Stimulated activated CD4-positive, alpha-beta T cell treated with anti-CD3 and anti-CD28 coated beads, Interleukin-4, amount 100 ng/mL, for 24 hours (primary cell): ENCODE results near the gene ORAI3.

ENCODE experiments used
- DNase-seq: peaks from one replicate; pipeline ENCODE4 v3.0.0-alpha.2; 2020

ORAI3 gene

DNA sequence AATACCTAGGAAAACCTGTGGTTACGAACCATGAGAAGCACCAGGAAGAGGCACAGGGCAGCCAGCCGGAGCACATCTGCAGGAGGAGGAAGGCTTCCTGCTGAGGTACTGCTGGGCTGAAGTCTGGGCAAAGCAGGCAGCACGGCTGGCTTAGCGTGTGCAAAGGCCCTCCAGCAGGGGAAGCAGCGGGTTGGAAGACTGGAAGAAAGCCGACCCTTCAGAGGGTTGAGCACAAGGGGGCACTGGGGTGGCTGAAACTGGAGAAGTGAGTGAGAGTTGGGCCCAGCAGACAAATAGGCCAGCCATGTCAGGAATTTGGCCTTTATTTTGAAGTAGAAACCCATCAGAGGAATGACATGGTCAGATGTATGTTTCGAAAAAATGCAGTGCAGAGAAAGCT lies 24.0 kb downstream of the ORAI3 start:
- DNase-seq = no peak

DNA sequence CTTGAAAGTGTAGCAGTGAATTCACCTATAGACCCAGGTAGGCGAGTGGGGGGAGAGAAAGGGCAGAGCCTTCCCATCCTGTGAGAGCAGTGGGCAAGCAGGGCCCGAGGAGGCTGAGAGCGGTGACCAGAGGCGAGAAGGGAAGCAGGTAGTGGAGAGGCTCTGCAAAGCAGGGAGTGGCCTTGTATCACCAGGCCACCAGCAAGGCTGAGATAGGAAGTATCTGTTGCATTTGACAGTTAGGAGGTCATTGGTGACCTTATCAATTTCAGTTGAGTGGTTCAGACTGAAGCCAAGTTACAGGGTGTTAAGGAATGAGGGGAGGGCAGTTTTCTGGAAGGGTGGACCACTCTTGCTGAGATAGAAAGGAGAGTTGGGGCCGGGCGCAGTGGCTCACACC lies 25.5 kb downstream of the ORAI3 start:
- DNase-seq = no peak

DNA sequence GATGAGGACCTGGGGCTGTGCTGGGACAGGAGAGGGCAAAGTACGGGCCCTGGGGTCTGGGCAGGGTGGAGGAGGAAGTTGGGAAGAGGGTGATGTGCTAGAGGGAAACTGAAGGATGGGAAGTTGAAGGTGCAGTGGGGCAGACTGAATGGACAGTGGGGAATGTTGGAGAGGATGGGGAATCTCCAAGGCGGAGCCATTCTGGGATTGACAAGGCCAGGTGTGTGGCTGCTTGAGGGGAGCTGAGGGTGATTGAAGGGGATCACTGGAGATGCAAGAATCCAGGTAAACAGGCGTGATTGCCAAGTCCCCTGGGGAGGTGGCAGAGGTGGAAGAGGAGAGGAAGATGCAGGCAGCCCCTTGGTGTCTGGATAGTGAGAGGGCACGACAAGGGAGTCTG lies 27.6 kb downstream of the ORAI3 start:
- no peak for DNase-seq

DNA sequence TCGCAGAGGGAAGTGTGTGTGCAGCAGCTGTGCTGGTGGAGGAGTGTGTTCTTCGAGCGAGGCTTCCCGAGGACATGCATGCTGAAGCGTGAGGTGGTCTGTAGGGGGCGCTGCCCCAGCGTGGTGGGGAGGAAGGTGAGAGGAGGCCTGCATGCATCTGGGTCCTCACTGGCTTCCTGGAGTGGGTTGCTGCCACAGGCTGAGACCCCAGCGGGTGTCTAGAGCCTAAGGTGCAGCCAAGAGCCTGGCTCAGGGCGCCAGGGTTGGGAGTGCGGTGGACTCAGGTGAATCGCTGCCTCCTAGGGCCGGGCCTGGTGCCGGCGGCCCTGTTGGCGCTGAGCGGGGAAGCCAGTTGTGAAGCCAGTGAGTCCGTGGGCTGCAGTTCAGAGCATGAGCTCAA lies 28.6 kb downstream of the ORAI3 start:
- DNase-seq = no peak

DNA sequence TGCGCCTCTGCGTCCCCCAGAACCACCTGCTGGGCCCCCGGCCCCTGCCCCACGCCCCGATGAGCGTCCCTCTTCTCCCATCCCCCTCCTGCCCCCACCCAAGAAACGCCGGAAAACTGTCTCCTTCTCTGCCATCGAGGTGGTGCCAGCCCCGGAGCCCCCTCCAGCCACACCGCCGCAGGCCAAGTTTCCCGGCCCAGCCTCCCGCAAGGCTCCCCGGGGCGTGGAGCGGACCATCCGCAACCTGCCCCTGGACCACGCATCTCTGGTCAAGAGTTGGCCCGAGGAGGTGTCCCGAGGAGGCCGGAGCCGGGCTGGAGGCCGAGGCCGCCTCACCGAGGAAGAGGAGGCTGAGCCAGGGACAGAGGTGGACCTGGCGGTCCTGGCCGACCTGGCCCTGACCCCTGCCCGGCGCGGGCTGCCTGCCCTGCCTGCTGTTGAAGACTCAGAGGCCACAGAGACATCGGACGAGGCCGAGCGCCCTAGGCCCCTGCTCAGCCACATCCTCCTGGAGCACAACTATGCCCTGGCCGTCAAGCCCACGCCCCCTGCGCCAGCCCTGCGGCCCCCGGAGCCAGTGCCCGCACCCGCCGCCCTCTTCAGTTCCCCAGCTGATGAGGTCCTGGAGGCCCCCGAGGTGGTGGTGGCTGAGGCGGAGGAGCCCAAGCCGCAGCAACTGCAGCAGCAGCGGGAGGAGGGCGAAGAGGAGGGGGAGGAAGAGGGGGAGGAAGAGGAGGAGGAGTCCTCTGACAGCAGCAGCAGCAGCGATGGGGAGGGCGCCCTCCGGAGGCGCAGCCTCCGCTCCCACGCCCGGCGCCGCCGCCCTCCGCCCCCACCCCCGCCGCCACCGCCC lies 30.5 kb downstream of the ORAI3 start:
- no peak for DNase-seq

DNA sequence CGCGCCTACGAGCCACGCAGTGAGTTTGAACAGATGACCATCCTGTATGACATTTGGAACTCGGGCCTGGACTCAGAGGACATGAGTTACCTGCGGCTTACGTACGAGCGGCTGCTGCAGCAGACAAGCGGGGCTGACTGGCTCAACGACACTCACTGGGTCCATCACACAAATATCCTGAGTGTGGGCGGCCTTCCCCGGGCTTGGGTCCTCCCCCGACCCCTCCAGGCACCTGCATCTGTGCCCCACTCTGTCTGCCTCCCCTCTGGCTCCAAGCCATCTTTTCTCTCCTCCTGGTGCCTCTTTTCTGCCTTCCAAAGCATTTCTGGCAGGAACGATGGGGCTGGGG lies 31.1 kb downstream of the ORAI3 start:
- DNase-seq = no peak

DNA sequence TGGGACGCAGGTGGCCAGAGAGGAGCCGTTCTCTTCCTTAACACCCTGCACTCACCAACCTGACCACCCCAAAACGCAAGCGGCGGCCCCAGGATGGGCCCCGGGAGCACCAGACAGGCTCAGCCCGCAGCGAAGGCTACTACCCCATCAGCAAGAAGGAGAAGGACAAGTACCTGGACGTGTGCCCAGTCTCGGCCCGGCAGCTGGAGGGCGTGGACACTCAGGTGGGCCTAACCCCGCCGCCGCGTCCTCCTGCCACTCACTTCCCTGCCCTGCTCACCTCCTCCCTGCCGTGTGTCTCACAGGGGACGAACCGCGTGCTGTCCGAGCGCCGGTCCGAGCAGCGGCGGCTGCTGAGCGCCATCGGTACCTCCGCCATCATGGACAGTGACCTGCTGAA lies 31.6 kb downstream of the ORAI3 start:
- DNase-seq = no peak

DNA sequence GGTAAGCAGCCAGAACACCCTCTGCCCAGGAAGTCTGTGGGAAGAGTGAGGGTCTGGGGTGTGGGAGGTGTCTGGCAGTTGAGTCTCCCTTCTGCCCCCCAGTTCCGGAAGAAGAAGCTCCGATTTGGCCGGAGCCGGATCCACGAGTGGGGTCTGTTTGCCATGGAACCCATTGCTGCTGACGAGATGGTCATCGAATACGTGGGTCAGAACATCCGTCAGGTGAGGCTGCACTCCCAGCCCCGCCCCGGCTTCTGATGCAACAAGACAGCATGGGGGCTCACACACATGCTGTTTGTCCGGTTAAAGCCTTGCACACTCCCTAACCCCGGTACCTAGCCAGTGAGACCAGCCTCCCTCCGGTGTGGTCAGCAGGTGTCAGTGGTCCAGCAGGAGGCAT lies 32.1 kb downstream of the ORAI3 start:
- DNase-seq = no peak

DNA sequence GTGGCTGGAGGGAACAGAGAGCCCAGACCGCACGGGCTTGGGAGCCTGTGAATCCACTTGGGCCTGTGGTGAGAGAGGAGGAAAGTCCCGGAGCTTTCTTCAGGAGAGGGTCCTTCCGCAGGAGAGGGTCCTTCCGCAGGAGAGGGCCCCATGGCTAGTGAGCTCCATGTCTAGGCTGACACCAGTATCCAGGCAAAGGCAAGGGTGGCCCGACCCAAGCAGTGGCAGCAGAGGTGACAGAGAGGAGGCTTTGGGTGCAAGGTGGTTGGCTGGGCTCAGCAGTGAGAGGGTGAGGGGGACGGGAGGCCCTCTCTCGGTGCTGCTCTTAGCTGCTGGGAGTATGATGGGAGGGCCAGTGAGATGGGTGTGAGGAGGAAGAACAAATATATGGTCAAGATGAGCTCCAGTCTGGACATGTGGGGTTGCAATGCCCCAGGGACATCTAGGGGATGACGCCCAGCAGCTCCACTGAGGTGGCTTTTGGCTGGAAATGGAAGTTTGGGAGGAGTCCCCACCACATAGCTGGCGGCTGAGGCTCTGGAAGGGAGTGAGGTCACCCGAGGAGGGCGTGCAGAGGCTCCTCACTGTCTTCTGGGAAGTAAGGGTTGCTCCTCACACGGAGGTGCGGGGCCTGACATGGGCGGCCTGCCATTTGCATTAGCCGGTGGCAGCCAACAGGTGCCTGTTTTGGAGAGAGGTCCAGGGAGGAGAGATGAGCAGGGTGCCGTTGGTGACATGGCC lies 33.9 kb downstream of the ORAI3 start:
- no peak for DNase-seq

DNA sequence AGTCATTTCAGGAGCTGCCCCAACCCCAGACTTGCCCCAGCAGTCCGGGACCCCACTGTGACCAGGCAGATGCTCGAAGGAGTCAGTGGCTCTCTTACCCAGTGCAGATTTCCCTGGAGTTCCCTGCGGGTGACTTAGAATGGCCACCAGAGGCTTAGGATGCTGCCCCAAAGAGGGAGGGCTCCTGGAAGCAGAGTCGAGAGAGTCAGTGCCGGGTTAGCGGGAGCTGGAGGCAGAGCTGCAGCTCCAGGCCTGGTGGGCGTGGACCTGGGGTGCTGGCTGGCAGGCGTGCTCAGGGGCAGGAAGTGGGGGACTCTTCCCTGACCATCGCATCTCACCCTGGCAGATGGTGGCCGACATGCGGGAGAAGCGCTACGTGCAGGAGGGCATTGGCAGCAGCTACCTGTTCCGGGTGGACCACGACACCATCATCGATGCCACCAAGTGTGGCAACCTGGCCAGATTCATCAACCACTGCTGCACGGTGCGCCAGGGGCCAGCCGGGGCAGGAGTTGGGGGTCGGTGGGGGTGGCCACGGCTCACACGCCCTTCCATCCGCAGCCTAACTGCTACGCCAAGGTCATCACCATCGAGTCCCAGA lies 34.5 kb downstream of the ORAI3 start:
- no peak for DNase-seq

DNA sequence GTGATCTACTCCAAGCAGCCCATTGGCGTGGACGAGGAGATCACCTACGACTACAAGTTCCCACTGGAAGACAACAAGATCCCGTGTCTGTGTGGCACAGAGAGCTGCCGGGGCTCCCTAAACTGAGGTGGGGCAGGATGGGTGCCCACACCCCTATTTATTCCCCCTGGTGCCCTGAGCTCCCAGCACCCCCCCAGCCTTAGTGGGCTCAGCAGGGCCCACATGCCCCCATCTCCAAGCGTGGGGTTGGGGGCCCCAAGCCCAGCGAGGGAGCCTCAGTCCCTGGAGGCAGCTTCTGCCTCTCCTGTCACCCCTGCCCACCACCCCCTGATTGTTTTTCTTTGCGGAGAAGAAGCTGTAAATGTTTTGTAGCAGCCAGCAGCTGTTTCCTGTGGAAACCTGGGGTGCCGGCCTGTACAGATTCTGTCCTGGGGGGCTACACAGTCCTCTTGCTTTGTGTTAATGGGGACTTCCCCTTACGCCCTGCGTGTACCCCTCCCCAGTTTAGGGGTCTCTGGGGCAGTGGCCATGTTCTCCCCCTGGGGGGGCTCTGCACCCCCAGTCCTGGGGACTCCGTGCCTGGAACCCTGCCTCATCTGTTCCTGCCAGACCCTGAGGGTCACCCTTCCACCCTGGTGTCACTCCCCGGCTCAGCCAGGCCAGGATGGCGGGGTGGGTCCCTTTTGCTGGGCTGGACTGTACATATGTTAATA lies 35.2 kb downstream of the ORAI3 start:
- no peak for DNase-seq

DNA sequence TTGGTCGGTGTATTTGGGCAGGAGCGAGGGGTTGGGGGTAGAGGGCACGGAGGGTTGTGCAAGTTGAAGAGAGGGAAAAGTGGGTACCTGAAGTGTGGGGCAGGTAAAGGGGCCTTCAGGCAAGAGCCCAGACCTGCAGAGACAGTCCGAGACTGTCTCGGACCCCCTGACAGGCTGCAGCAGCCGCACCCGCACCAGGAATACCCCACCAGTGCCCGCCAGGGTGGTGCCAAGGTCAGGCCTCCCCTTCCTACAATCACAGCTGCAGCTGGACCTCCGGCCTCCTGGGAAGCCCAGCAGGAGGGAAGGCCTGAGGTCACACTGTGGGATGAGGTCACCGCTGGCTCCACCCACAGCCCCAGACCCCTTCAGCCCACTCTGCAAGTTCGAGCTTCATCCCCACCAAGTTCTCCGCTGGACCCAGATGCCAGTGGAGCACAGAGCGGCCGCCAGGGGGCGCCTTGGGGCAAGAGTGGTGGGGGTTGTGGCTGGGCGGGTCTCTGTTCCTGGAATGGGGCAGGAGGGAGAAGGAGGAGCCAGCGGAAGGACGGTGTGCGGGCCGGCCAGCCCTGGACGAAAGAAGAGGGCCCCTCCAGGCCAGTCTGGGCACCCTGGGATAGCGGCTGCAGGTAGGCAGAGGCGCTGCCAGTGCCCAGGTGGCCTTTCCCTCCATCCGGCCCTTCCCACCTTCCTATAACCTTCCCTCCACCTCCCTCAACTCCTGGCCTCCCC lies 36.0 kb downstream of the ORAI3 start, which contains the start of gene HSD3B7:
Gene HSD3B7 (plus strand): TSS at position 539 of the 732 bp plus-strand sequence. CDS start 452 bp downstream, outside the sequence.
- DNase-seq = peak; percentile 84

DNA sequence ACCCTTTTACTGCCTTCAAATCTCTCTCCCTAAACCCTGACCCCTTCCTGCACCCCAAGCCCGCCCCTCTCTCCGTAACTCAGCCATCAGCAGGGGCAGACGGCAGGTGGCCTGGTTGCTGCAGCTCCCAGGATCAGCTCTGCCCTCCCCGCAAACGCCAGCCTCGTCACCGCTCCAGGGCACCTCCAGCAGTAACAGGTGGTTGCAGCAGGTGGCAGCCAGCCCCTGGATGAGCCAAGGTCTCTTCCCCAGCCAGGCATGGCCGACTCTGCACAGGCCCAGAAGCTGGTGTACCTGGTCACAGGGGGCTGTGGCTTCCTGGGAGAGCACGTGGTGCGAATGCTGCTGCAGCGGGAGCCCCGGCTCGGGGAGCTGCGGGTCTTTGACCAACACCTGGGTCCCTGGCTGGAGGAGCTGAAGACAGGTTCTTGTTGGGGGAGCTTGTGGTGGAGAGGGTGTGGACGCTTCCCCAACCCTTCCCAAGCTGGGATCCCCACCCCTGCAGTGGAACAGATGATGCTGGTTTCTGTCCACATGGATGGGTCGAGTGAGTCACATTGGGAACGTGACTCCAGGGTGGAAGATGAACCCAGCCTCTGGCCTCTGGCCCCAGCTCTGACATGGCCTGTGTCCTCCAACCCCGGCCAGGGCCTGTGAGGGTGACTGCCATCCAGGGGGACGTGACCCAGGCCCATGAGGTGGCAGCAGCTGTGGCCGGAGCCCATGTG lies 36.7 kb downstream of the ORAI3 start:
- no peak for DNase-seq

DNA sequence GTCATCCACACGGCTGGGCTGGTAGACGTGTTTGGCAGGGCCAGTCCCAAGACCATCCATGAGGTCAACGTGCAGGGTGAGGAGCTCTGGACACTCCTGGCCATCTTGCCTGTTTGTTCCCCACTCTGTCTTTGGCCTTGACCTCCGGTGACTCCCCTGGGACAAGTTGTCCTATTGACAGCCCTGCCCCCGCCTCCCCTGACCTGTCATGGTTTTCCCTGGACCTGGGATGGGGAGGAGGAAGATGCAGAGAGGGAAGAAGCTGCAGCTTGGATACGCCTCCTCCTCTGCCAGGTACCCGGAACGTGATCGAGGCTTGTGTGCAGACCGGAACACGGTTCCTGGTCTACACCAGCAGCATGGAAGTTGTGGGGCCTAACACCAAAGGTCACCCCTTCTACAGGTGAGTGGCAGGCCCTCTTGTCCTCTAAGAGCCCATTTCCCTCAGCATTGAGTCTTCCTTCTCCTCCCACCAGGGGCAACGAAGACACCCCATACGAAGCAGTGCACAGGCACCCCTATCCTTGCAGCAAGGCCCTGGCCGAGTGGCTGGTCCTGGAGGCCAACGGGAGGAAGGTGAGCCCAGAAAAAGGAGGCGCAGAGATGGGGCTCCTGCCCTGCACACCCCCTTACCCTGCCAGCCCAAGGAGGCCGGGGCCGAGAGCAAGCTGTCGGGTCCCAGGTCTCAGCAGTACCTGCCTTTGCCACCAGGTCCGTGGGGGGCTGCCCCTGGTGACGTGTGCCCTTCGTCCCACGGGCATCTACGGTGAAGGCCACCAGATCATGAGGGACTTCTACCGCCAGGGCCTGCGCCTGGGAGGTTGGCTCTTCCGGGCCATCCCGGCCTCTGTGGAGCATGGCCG lies 37.5 kb downstream of the ORAI3 start:
- DNase-seq = no peak

DNA sequence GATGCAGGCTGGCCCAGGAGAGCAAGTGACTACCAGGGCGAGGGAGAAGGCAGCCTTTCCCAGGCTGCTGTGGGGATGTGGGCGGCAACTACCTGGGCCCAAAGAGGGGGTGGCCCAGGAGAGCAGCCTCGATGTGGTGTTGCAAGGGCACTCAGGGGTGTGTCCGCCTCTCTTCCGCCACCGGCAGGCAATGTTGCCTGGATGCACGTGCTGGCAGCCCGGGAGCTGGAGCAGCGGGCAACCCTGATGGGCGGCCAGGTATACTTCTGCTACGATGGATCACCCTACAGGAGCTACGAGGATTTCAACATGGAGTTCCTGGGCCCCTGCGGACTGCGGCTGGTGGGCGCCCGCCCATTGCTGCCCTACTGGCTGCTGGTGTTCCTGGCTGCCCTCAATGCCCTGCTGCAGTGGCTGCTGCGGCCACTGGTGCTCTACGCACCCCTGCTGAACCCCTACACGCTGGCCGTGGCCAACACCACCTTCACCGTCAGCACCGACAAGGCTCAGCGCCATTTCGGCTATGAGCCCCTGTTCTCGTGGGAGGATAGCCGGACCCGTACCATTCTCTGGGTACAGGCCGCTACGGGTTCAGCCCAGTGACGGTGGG lies 38.8 kb downstream of the ORAI3 start:
- DNase-seq = no peak

DNA sequence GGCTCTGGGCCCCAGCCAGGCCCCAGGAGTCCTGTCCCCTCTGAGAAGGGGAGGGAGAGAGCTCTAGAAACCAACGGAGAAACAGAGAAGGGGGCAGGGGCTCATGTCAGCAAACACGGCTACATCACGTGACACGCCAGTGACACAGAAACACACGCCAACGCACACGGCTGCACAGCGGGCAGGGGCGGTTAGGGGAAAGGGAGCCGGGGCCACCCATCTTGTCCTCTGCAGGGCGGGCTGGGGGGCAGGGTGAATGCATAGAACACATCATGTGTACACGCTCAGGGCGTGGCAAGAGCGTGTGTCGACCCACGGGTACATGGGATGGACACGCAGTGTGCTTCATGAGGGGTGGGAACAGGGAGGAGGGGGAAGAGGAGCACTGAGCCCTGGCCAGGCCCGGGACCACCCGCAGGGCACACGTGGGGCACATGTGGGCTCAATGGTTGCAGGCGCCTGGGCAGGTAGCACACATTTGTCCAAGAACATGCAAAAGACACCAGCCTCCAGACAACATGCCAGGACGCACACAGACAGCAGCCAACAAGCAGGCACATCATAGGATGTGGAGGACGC lies 40.7 kb downstream of the ORAI3 start:
- no peak for DNase-seq

DNA sequence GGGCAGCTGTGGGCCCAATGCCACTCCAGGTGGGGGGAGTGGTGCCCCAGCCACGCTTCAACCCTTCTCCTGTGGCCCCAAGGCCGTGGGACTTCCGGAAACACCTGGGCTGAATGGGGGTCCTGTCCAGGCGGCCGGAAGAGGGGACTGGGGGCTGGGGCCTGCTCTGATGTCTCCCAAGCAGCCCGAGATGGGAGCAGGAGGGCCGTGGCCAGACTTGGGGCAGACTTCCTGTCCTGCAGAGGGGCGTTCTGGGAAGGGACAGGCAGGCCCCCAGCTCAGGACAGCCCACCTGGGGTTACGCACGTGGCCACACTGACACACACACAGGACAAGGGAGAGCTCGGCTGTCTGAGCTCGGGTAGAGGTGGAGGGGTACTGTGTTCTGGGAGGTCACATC lies 41.2 kb downstream of the ORAI3 start:
- no peak for DNase-seq

DNA sequence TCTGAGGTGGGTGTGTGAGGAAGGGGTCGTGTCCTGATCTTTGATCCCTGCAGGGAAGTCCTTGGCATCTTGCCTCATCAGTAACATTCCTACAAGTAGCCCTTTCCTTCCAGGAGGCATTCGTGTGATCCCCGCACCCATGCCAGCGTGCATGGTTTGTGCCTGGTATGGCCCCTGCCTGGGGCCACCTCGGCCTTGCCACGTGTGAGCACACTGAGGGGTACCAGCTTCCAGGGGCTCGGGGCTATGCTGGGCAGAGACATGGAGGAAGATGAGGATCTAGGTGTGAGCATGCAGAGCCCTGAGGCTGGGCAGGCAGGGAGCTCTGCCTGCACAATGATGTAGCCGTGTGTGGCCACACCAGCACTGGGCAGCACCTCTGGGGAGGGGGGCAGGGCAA lies 42.2 kb downstream of the ORAI3 start:
- DNase-seq = no peak

DNA sequence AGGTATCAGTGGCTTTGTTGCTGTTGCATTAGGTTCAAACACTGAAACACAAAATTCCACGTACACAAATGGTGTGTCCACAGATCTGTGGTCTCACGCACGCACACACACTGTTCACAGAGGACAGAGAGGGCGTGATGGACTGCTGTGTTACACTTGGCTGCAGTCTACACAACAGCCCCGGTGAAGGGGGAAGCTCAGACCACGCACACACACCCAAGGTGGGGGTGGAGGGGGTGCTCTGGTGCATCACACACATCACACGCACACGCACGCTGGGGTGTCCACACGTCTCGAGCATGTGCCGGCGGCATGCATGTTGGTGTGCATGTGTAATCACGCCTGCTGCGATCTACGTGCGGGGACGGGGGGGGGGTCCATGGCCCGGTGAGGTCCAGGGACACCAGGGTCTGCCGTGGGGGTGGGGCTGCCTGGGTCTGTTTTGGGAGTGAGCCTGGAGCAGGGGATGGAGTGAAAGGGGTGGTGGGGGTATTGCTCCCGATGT lies 43.5 kb downstream of the ORAI3 start:
- DNase-seq = no peak
